ENCODE measurements around the gene ST7. TPM values are rescaled to one million over a fixed set of nuclear protein-coding genes. Genes with fewer than 3 reads are reported as not detected.

ST7 gene
- total and polyA plus RNA-seq, 2 of the 8 experiments (the other 6 are each of a cell fraction or from before 2014, with no cell fraction given): 16.3 to 18.0 TPM

DNA sequence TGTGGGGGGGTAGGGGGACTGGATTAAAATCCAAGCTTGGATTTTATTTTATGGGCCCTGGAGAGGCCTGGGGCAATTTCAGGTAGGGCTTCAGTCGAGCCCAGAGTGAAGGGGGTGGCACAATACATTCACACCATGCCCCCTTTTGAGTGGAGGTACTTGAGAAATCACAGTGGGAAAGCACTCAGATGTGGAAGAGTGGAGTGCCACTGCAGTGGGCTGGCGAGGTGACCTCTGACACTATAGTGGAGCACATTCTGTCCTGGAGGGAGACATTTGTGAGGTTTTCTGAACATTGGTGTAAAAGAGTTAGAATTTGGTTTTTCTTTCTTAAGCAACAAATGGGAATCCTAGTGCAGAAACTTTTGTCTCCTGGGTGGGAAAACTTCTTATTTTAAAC lies 226.4 kb downstream of the ST7 start:
- Histone ChIP-seq H3K9me3 (ENCODE audit: insufficient read depth in 2 of 2, low read depth in 1 of 2, low read length in 1 of 2) (no peaks in the 10 kb centered on the region), H4K5ac (ENCODE audit: insufficient read length, low read depth, low read length) (no peak overlapping the region), H3K79me1 (ENCODE audit: low read depth, low read length) (no peaks in the 10 kb centered on the region), H2BK5ac (ENCODE audit: low read depth, low read length) (no peak overlapping the region), H3K79me2 (ENCODE audit: control insufficient read depth in 1 of 2, insufficient read depth in 2 of 2, low read length in 2 of 2) (no peaks in the 10 kb centered on the region), H3K4me1 (replicated peaks in 1 of 4; ENCODE audit: control insufficient read depth in 3 of 4, insufficient read depth in 4 of 4, low read length in 3 of 4) (no peaks in the 10 kb centered on the region), H3K36me3 (ENCODE audit: control insufficient read depth in 2 of 4, insufficient read depth in 4 of 4, low read length in 3 of 4) (no peaks in the 10 kb centered on the region; a peak in 1 of 8 replicates), H3K18ac (ENCODE audit: extremely low read depth, low read length) (no peak overlapping the region), H3K23me2 (ENCODE audit: low read depth, low read length) (no peaks in the 10 kb centered on the region), H3K27me3 (replicated peaks in 1 of 4; ENCODE audit: control insufficient read depth in 3 of 4, extremely low read depth in 1 of 4, insufficient read depth in 3 of 4, low read length in 3 of 4) (no peaks in the 10 kb centered on the region), H2BK15ac (ENCODE audit: low read length) (no peak overlapping the region), H3K4me3 (ENCODE audit: extremely low read depth in 1 of 4, insufficient read depth in 2 of 4, low read depth in 3 of 4, low read length in 4 of 4) (no peak overlapping the region), H3K27ac (ENCODE audit: low read depth, low read length) (no peak overlapping the region), H2AK5ac (ENCODE audit: low read depth, low read length) (no peak overlapping the region), H3K4ac (replicated peaks; ENCODE audit: insufficient read length, low read depth, low read length) (no peak overlapping the region), H3K14ac (ENCODE audit: insufficient read length) (no peak overlapping the region), H2BK12ac (ENCODE audit: low read depth, low read length) (no peak overlapping the region), H2BK20ac (ENCODE audit: low read length) (no peak overlapping the region), H4K20me1 (replicated peaks in 1 of 2; ENCODE audit: control insufficient read depth in 1 of 2, insufficient read depth in 2 of 2, low read length in 2 of 2) (no peaks in the 10 kb centered on the region), H4K91ac (replicated peaks; ENCODE audit: insufficient read length, low read length) (no peak overlapping the region), H4K8ac (ENCODE audit: extremely low read depth, insufficient read depth, low read length) (no peak overlapping the region), H3K4me2 (ENCODE audit: insufficient read depth in 1 of 2, low read depth in 2 of 2, low read length in 2 of 2) (no peak overlapping the region), H2AFZ (ENCODE audit: low read length) (no peak overlapping the region), H2BK120ac (replicated peaks; ENCODE audit: low read depth, low read length) (no peak overlapping the region), H3K9ac (replicated peaks in 1 of 4; ENCODE audit: extremely low read depth in 1 of 4, low read depth in 3 of 4, low read length in 3 of 4) (no peak overlapping the region), H3K23ac (ENCODE audit: insufficient read length) (no peak overlapping the region), H3K56ac (replicated peaks; ENCODE audit: insufficient read length, low read depth, low read length) (no peak overlapping the region)
- no peak for DNase-seq (ENCODE audit: low read depth in 1 of 2, low spot score in 2 of 2)
- FAIRE-seq: no peak
- ChIA-PET POLR2A (ENCODE audit: partially characterized antibody) (no interaction called here), CTCF (ENCODE audit: partially characterized antibody) (interaction anchor here (1.0 to 1.9 kb wide), 3 partner anchors 15 to 251 kb away, joined by 3 to 5 read pairs (median 3); no protein-coding TSS in a partner anchor)
- 75% methylated on average over 2 of the region's 2 CpGs; no CpG with 5 or more reads in 1 of the 2 experiments for WGBS, 2 experiments (ENCODE audit: extremely low coverage in 1 of 2, insufficient coverage in 1 of 2, insufficient read length in 1 of 2, insufficient replicate concordance in 2 of 2, low coverage in 1 of 2, low lambda C conversion rate in 2 of 2, missing lambda C conversion rate in 1 of 2)
- no peak for TF ChIP-seq SIRT6 (IDR thresholded peaks at IDR 0.05; ENCODE audit: low read length)
- no peak for TF ChIP-seq NANOG (IDR thresholded peaks at IDR 0.05; ENCODE audit: insufficient read depth, low read depth, low read length, poor library complexity, severe bottlenecking)
- TF ChIP-seq, protein P1, sequence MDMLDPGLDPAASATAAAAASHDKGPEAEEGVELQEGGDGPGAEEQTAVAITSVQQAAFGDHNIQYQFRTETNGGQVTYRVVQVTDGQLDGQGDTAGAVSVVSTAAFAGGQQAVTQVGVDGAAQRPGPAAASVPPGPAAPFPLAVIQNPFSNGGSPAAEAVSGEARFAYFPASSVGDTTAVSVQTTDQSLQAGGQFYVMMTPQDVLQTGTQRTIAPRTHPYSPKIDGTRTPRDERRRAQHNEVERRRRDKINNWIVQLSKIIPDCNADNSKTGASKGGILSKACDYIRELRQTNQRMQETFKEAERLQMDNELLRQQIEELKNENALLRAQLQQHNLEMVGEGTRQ (IDR thresholded peaks at IDR 0.05; ENCODE audit: low read length): no peak
- TF ChIP-seq, protein P2, sequence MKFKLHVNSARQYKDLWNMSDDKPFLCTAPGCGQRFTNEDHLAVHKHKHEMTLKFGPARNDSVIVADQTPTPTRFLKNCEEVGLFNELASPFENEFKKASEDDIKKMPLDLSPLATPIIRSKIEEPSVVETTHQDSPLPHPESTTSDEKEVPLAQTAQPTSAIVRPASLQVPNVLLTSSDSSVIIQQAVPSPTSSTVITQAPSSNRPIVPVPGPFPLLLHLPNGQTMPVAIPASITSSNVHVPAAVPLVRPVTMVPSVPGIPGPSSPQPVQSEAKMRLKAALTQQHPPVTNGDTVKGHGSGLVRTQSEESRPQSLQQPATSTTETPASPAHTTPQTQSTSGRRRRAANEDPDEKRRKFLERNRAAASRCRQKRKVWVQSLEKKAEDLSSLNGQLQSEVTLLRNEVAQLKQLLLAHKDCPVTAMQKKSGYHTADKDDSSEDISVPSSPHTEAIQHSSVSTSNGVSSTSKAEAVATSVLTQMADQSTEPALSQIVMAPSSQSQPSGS (IDR thresholded peaks at IDR 0.05; ENCODE audit: low read length): no peak
- TF ChIP-seq BACH1 (IDR thresholded peaks at IDR 0.05; ENCODE audit: low read length): no peak
- TF ChIP-seq CBX5 (IDR thresholded peaks at IDR 0.05; ENCODE audit: low read depth, low read length): no peak
- TF ChIP-seq, protein P3, sequence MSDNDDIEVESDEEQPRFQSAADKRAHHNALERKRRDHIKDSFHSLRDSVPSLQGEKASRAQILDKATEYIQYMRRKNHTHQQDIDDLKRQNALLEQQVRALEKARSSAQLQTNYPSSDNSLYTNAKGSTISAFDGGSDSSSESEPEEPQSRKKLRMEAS (IDR thresholded peaks at IDR 0.05): no peak
- no peak for TF ChIP-seq HDAC2 (IDR thresholded peaks at IDR 0.05; ENCODE audit: borderline replicate concordance in 1 of 2, low read depth in 2 of 2, low read length in 2 of 2)
- no peak for TF ChIP-seq ZNF274 (IDR thresholded peaks at IDR 0.05; ENCODE audit: borderline replicate concordance, extremely low read depth, low read length)
- no peak for TF ChIP-seq GABPA (IDR thresholded peaks at IDR 0.05; ENCODE audit: borderline replicate concordance, insufficient read depth, low read length)
- no peak for TF ChIP-seq CHD1 (IDR thresholded peaks at IDR 0.05; ENCODE audit: low read depth, low read length)

Measured in H1 (cell line).